ENCODE measurements around the gene AP3M1.

Gene AP3M1

GRCh38 chr10:74114041-74114448 is 36.6 kb downstream of the AP3M1 start:
- Histone ChIP-seq H3K79me2 (ENCODE audit: control insufficient read depth, insufficient read depth, low read length, unreplicated experiment) (no peaks in the 10 kb centered on the region), H3K4me3 (ENCODE audit: low read depth, low read length) (no peak overlapping the region), H3K27ac (ENCODE audit: low read depth, low read length) (peak overlapping the region; percentile 28), H3K4me1 (ENCODE audit: control insufficient read depth, insufficient read depth, low read length, unreplicated experiment) (peaks cover 25% of the 10 kb centered on the region), H3K36me3 (ENCODE audit: insufficient read depth, low read length) (peaks cover 51% of the 10 kb centered on the region), H2AFZ (ENCODE audit: low read length, unreplicated experiment) (no peak overlapping the region), H3K27me3 (ENCODE audit: insufficient read depth, low read length) (no peaks in the 10 kb centered on the region)

GRCh38 chr10:74113546-74113945 is 37.1 kb downstream of the AP3M1 start:
- no peak overlapping the region for H2AFZ ChIP-seq (ENCODE audit: low read length, unreplicated experiment)
- H3K4me1 ChIP-seq (ENCODE audit: control insufficient read depth, insufficient read depth, low read length, unreplicated experiment), result peaks cover 20% of the 10 kb centered on the region
- no peaks in the 10 kb centered on the region for H3K27me3 ChIP-seq (ENCODE audit: insufficient read depth, low read length)
- H3K4me3 ChIP-seq (ENCODE audit: low read depth, low read length), result no peak overlapping the region
- H3K36me3 ChIP-seq (ENCODE audit: insufficient read depth, low read length), result peaks cover 54% of the 10 kb centered on the region
- H3K79me2 ChIP-seq (ENCODE audit: control insufficient read depth, insufficient read depth, low read length, unreplicated experiment), result no peaks in the 10 kb centered on the region
- peak overlapping the region; percentile 28 for H3K27ac ChIP-seq (ENCODE audit: low read depth, low read length)

- no peak overlapping the region for H3K4me3 ChIP-seq (ENCODE audit: low read depth, low read length)
- no peak overlapping the region for H3K27ac ChIP-seq (ENCODE audit: low read depth, low read length)
- peaks cover 52% of the 10 kb centered on the region for H3K36me3 ChIP-seq (ENCODE audit: insufficient read depth, low read length)
- no peaks in the 10 kb centered on the region for H3K79me2 ChIP-seq (ENCODE audit: control insufficient read depth, insufficient read depth, low read length, unreplicated experiment)
- peaks cover 12% of the 10 kb centered on the region for H3K4me1 ChIP-seq (ENCODE audit: control insufficient read depth, insufficient read depth, low read length, unreplicated experiment)
- H2AFZ ChIP-seq (ENCODE audit: low read length, unreplicated experiment), result no peak overlapping the region
- H3K27me3 ChIP-seq (ENCODE audit: insufficient read depth, low read length), result no peaks in the 10 kb centered on the region
Observed at GRCh38 chr10:74111799-74112198, 38.8 kb downstream of the AP3M1 start.

- Histone ChIP-seq H3K79me2 (ENCODE audit: control insufficient read depth, insufficient read depth, low read length, unreplicated experiment) (no peaks in the 10 kb centered on the region), H3K36me3 (ENCODE audit: insufficient read depth, low read length) (peaks cover 59% of the 10 kb centered on the region), H3K4me1 (ENCODE audit: control insufficient read depth, insufficient read depth, low read length, unreplicated experiment) (peaks cover 12% of the 10 kb centered on the region), H3K4me3 (ENCODE audit: low read depth, low read length) (no peak overlapping the region), H2AFZ (ENCODE audit: low read length, unreplicated experiment) (no peak overlapping the region), H3K27me3 (ENCODE audit: insufficient read depth, low read length) (no peaks in the 10 kb centered on the region), H3K27ac (ENCODE audit: low read depth, low read length) (no peak overlapping the region)
Observed at GRCh38 chr10:74110120-74110519, 40.5 kb downstream of the AP3M1 start.

- no peaks in the 10 kb centered on the region for H3K27me3 ChIP-seq (ENCODE audit: insufficient read depth, low read length)
- no peak overlapping the region for H3K27ac ChIP-seq (ENCODE audit: low read depth, low read length)
- H3K79me2 ChIP-seq (ENCODE audit: control insufficient read depth, insufficient read depth, low read length, unreplicated experiment), result no peaks in the 10 kb centered on the region
- H2AFZ ChIP-seq (ENCODE audit: low read length, unreplicated experiment), result no peak overlapping the region
- peaks cover 60% of the 10 kb centered on the region for H3K36me3 ChIP-seq (ENCODE audit: insufficient read depth, low read length)
- peaks cover 12% of the 10 kb centered on the region for H3K4me1 ChIP-seq (ENCODE audit: control insufficient read depth, insufficient read depth, low read length, unreplicated experiment)
- no peak overlapping the region for H3K4me3 ChIP-seq (ENCODE audit: low read depth, low read length)
Observed at GRCh38 chr10:74109452-74109851, 41.2 kb downstream of the AP3M1 start.

- Histone ChIP-seq H3K36me3 (ENCODE audit: insufficient read depth, low read length) (peaks cover 63% of the 10 kb centered on the region), H3K4me1 (ENCODE audit: control insufficient read depth, insufficient read depth, low read length, unreplicated experiment) (no peaks in the 10 kb centered on the region), H2AFZ (ENCODE audit: low read length, unreplicated experiment) (no peak overlapping the region), H3K27ac (ENCODE audit: low read depth, low read length) (no peak overlapping the region), H3K4me3 (ENCODE audit: low read depth, low read length) (no peak overlapping the region), H3K27me3 (ENCODE audit: insufficient read depth, low read length) (no peaks in the 10 kb centered on the region), H3K79me2 (ENCODE audit: control insufficient read depth, insufficient read depth, low read length, unreplicated experiment) (no peaks in the 10 kb centered on the region)
Observed at GRCh38 chr10:74107391-74107790, 43.2 kb downstream of the AP3M1 start.

- no peaks in the 10 kb centered on the region for H3K79me2 ChIP-seq (ENCODE audit: control insufficient read depth, insufficient read depth, low read length, unreplicated experiment)
- no peak overlapping the region for H3K27ac ChIP-seq (ENCODE audit: low read depth, low read length)
- peaks cover 55% of the 10 kb centered on the region for H3K36me3 ChIP-seq (ENCODE audit: insufficient read depth, low read length)
- no peaks in the 10 kb centered on the region for H3K4me1 ChIP-seq (ENCODE audit: control insufficient read depth, insufficient read depth, low read length, unreplicated experiment)
- H3K4me3 ChIP-seq (ENCODE audit: low read depth, low read length), result no peak overlapping the region
- no peak overlapping the region for H2AFZ ChIP-seq (ENCODE audit: low read length, unreplicated experiment)
- H3K27me3 ChIP-seq (ENCODE audit: insufficient read depth, low read length), result no peaks in the 10 kb centered on the region
Observed at GRCh38 chr10:74104996-74105395, 45.6 kb downstream of the AP3M1 start.

- Histone ChIP-seq H3K79me2 (ENCODE audit: control insufficient read depth, insufficient read depth, low read length, unreplicated experiment) (no peaks in the 10 kb centered on the region), H3K27me3 (ENCODE audit: insufficient read depth, low read length) (no peaks in the 10 kb centered on the region), H3K36me3 (ENCODE audit: insufficient read depth, low read length) (peaks cover 50% of the 10 kb centered on the region), H3K27ac (ENCODE audit: low read depth, low read length) (no peak overlapping the region), H3K4me3 (ENCODE audit: low read depth, low read length) (no peak overlapping the region), H3K4me1 (ENCODE audit: control insufficient read depth, insufficient read depth, low read length, unreplicated experiment) (no peaks in the 10 kb centered on the region), H2AFZ (ENCODE audit: low read length, unreplicated experiment) (no peak overlapping the region)
Observed at GRCh38 chr10:74104480-74104879, 46.1 kb downstream of the AP3M1 start.

GRCh38 chr10:74103560-74104258 is 46.9 kb downstream of the AP3M1 start:
- Histone ChIP-seq H3K27ac (ENCODE audit: low read depth, low read length) (no peak overlapping the region), H3K36me3 (ENCODE audit: insufficient read depth, low read length) (peaks cover 42% of the 10 kb centered on the region), H3K4me3 (ENCODE audit: low read depth, low read length) (no peak overlapping the region)

GRCh38 chr10:74099836-74100235 is 50.8 kb downstream of the AP3M1 start:
- peaks cover 47% of the 10 kb centered on the region for H3K36me3 ChIP-seq (ENCODE audit: insufficient read depth, low read length)
- H3K27ac ChIP-seq (ENCODE audit: low read depth, low read length), result no peak overlapping the region
- no peak overlapping the region for H3K4me3 ChIP-seq (ENCODE audit: low read depth, low read length)
- no peaks in the 10 kb centered on the region for H3K27me3 ChIP-seq (ENCODE audit: insufficient read depth, low read length)
- no peaks in the 10 kb centered on the region for H3K4me1 ChIP-seq (ENCODE audit: control insufficient read depth, insufficient read depth, low read length, unreplicated experiment)
- peaks cover 3% of the 10 kb centered on the region for H3K79me2 ChIP-seq (ENCODE audit: control insufficient read depth, insufficient read depth, low read length, unreplicated experiment)
- no peak overlapping the region for H2AFZ ChIP-seq (ENCODE audit: low read length, unreplicated experiment)

More at GRCh38 chr10:74103560-74104258, 46.9 kb downstream of the AP3M1 start:
- Histone ChIP-seq H3K4me1 (ENCODE audit: control insufficient read depth, insufficient read depth, low read length, unreplicated experiment) (no peaks in the 10 kb centered on the region), H3K27me3 (ENCODE audit: insufficient read depth, low read length) (no peaks in the 10 kb centered on the region), H2AFZ (ENCODE audit: low read length, unreplicated experiment) (no peak overlapping the region), H3K79me2 (ENCODE audit: control insufficient read depth, insufficient read depth, low read length, unreplicated experiment) (no peaks in the 10 kb centered on the region)

GRCh38 chr10:74099420-74099819 is 51.2 kb downstream of the AP3M1 start:
- H3K27me3 ChIP-seq (ENCODE audit: insufficient read depth, low read length), result no peaks in the 10 kb centered on the region
- no peak overlapping the region for H3K4me3 ChIP-seq (ENCODE audit: low read depth, low read length)
- no peak overlapping the region for H3K27ac ChIP-seq (ENCODE audit: low read depth, low read length)
- peaks cover 46% of the 10 kb centered on the region for H3K36me3 ChIP-seq (ENCODE audit: insufficient read depth, low read length)
- peaks cover 3% of the 10 kb centered on the region for H3K79me2 ChIP-seq (ENCODE audit: control insufficient read depth, insufficient read depth, low read length, unreplicated experiment)
- no peak overlapping the region for H2AFZ ChIP-seq (ENCODE audit: low read length, unreplicated experiment)
- H3K4me1 ChIP-seq (ENCODE audit: control insufficient read depth, insufficient read depth, low read length, unreplicated experiment), result no peaks in the 10 kb centered on the region
